Naive thymus-derived CD8-positive, alpha-beta T cell (primary cell): ENCODE data around the gene RAB11FIP3. TPM values are rescaled to one million over a fixed set of nuclear protein-coding genes. Genes with fewer than 3 reads are reported as not detected.
A peak's percentile ranks its signal among the peaks of the same experiment; 100 is the strongest.

ENCODE experiments used
- ATAC-seq, 2 donors: fragments of 150-1000 bp; cut with Tn5 transposase in 1 of 2; sonication (Bioruptor Pico), chemical (Tn5 transposase) in 1 of 2; 1 replicate in 1 of 2; 2 replicates in 1 of 2; pipeline ENCODE4 v1.10.0; 2021; ENCODE audit warnings: mild to moderate bottlenecking in 2 of 2, moderate library complexity in 2 of 2
- POLR2A ChIA-PET: fragments of 350-600 bp; sonication (Branson Sonifier 250); formaldehyde crosslinking; loops from one replicate; lab custom pipeline; 2021; ENCODE audit warnings: antibody characterized with exemption; lab: Charles Lee
- DNase-seq, 10 donors: peaks; one replicate each; pipeline versions ENCODE4 v3.0.0 to v3.0.0-alpha.2; 2020 to 2022
- H3K27ac Mint-ChIP-seq, 10 donors: one replicate each; pipeline ENCODE4 v1.8.0; 2020 to 2022; ENCODE audit warnings: mild to moderate bottlenecking in 10 of 10, mixed read lengths in 10 of 10, moderate library complexity in 4 of 10, inconsistent platforms in 1 of 10
- H3K27me3 Mint-ChIP-seq, 5 donors: one replicate each; pipeline ENCODE4 v1.8.0; 2021 to 2022; ENCODE audit warnings: mixed read lengths in 5 of 5
- H3K36me3 Mint-ChIP-seq, 3 donors: one replicate each; pipeline ENCODE4 v1.8.0; 2020 to 2022; ENCODE audit warnings: mixed read lengths in 3 of 3, mild to moderate bottlenecking in 2 of 3, inconsistent platforms in 1 of 3
- H3K4me1 Mint-ChIP-seq, 4 donors: one replicate each; pipeline ENCODE4 v1.8.0; 2021 to 2022; ENCODE audit warnings: mixed read lengths in 4 of 4
- H3K4me3 Mint-ChIP-seq, 10 donors: one replicate each; pipeline ENCODE4 v1.8.0; 2020 to 2022; ENCODE audit warnings: mild to moderate bottlenecking in 10 of 10, mixed read lengths in 10 of 10, moderate library complexity in 6 of 10, inconsistent platforms in 1 of 10
- H3K9me3 Mint-ChIP-seq, 9 donors: one replicate each; pipeline ENCODE4 v1.8.0; 2020 to 2022; ENCODE audit warnings: mixed read lengths in 9 of 9, mild to moderate bottlenecking in 3 of 9, inconsistent platforms in 1 of 9, moderate library complexity in 1 of 9
- polyA plus RNA-seq, 3 donors: library from polyadenylated mRNA; unstranded; fragments of 300-500 nt; fragmentation: Illumina TruSeq; gene quantifications; one replicate each; pipeline ENCODE4 v1.2.3, GENCODE V29; 2021
- total RNA-seq, 8 experiments: library from RNA in 2 of 8; stranded (reverse) in 2 of 8; gene quantifications; one replicate each; pipeline ENCODE4 v1.2.3 and lab custom pipeline; 2021 to 2026

The RAB11FIP3 gene
- total and polyA plus RNA-seq, 5 experiments from 2014 or later = 1.3 to 49.7 (median 5.0) TPM

DNA sequence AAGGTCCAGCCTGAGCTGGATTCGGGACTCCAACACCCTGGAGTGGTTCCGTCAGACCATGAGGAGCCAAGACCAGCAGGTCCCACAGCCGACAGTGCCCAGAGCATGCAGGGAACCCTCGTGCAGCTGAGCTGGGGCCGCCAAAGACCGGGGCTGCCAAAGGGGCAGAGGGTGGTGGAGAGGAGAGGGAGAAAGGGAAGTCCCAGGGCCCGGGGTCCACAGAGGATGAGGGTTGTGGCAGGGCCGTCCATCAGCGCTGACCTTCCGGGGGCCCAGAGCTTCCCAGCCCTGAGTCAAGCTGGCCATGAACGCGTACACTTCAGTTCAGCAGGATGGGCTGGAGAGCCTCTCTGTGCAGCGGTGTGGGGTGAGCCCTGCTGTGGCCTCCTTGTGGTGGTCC lies 95.4 kb downstream of the RAB11FIP3 start:
- H3K4me3 Mint-ChIP-seq = no peak overlapping the region
- H3K4me1 Mint-ChIP-seq = peaks cover 3 to 10% (median 8%) of the 10 kb centered on the region in 4 donors
- DNase-seq (no peak), ATAC-seq (no peak)
- H3K9me3 Mint-ChIP-seq = no peaks in the 10 kb centered on the region
- H3K27me3 Mint-ChIP-seq = no peaks in the 10 kb centered on the region
- POLR2A ChIA-PET = no interaction called here
- H3K27ac Mint-ChIP-seq = no peak overlapping the region
- peaks cover 0 to 2% (median 0%) of the 10 kb centered on the region in 3 donors for H3K36me3 Mint-ChIP-seq

- no peak overlapping the region for H3K4me3 Mint-ChIP-seq
- no peaks in the 10 kb centered on the region for H3K27me3 Mint-ChIP-seq
- ATAC-seq (no peak), DNase-seq (no peak)
- peaks cover 4 to 18% (median 14%) of the 10 kb centered on the region in 4 donors for H3K4me1 Mint-ChIP-seq
- H3K27ac Mint-ChIP-seq = no peak overlapping the region
- POLR2A ChIA-PET = no interaction called here
- no peaks in the 10 kb centered on the region for H3K9me3 Mint-ChIP-seq
- H3K36me3 Mint-ChIP-seq = no peaks in the 10 kb centered on the region
Observed at GRCh38 chr16:521381-522210, 96.1 kb downstream of the RAB11FIP3 start.

- peak overlapping the region in 2 of 10 donors; percentile 7 to 61 for H3K27ac Mint-ChIP-seq
- no peaks in the 10 kb centered on the region for H3K27me3 Mint-ChIP-seq
- POLR2A ChIA-PET = no interaction called here
- peak overlapping the region in 2 of 10 donors; percentile 10 to 50 for H3K4me3 Mint-ChIP-seq
- no peaks in the 10 kb centered on the region for H3K9me3 Mint-ChIP-seq
- ATAC-seq = no peak
- H3K4me1 Mint-ChIP-seq = peaks cover 5 to 19% (median 17%) of the 10 kb centered on the region in 4 donors
- no peak for DNase-seq
- no peaks in the 10 kb centered on the region for H3K36me3 Mint-ChIP-seq
Observed at GRCh38 chr16:522320-523096, 97.1 kb downstream of the RAB11FIP3 start.

DNA sequence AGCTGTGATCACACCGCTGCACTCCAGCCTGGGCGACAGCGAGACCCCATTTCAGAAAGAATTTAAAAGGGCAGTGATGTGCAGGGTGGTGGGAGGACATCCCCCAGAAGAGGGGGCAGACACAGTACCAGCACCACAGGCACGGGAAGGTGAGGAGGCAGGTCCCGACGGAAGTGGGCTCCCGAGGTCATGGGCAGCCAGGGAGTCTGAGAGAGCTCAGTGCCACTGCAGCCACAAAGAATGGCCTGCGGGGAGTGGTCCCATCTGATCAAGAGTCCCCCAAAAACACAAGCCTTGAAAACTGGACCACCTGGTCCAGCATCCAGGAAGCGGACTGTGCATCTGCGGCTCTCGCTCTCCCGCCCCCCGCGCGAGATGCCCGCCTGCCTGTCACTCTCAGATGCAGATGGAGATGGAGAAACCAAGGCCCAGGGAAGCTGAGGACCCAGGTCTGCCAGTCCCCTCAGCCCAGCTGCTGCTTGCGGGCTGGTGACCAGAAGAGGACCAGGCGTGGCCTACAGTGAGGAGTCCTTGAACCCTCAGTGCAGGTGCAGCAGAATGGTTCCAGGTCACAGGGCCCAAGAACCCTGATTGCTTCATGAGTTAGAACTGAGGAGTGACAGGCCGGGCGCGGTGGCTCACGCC lies 97.8 kb downstream of the RAB11FIP3 start:
- Mint-ChIP-seq H3K27ac (peak overlapping the region in 3 of 10 donors; percentile 7 to 61 (median 52)), H3K27me3 (no peaks in the 10 kb centered on the region), H3K9me3 (no peaks in the 10 kb centered on the region), H3K36me3 (no peaks in the 10 kb centered on the region), H3K4me3 (peak overlapping the region in 2 of 10 donors; percentile 24 to 50), H3K4me1 (peaks cover 5 to 19% (median 17%) of the 10 kb centered on the region in 4 donors)
- no peak for ATAC-seq
- no peak for DNase-seq
- POLR2A ChIA-PET = no interaction called here

DNA sequence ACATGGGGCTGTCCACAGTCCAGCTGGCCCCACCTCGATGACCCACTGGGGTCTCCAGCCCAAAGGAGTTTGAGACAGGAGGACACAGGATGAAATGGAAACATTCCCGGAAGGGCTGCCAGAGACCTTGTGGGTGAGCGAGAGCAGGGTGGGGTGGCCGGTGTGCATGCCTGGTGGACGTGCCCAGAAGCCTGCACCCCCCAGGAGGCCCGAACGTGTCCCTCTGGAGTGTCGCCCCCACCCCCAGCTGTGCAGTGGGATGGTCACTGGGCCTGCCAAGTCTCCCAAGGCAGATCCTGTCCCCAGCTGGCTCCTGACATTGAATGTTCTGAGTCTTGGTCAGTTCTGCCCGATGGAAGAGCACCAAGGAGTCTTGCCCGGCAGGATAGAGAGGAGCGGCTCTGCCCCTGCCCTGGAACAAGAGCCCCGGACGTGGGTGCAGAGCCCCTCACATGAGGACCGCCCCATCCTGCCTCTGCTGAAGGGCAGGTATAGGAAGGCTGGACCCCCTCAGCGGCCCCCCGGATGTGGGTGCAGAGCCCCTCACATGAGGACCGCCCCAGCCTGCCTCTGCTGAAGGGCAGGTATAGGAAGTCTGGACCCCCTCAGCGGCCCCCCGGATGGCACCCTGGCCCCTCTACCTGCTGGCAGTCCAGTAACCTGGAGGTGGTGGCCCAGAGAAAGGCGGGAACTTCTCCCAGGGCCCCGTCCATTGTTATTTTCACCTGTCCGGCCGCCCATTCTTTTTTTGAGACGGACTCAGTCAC lies 99.0 kb downstream of the RAB11FIP3 start:
- ATAC-seq (no peak), DNase-seq (no peak)
- Mint-ChIP-seq H3K4me3 (peak overlapping the region in 1 of 10 donors; percentile 51), H3K9me3 (no peaks in the 10 kb centered on the region), H3K27ac (peak overlapping the region in 3 of 10 donors; percentile 21 to 93 (median 24)), H3K36me3 (no peaks in the 10 kb centered on the region), H3K27me3 (no peaks in the 10 kb centered on the region), H3K4me1 (peaks cover 10 to 30% (median 26%) of the 10 kb centered on the region in 4 donors)
- POLR2A ChIA-PET = no interaction called here

DNA sequence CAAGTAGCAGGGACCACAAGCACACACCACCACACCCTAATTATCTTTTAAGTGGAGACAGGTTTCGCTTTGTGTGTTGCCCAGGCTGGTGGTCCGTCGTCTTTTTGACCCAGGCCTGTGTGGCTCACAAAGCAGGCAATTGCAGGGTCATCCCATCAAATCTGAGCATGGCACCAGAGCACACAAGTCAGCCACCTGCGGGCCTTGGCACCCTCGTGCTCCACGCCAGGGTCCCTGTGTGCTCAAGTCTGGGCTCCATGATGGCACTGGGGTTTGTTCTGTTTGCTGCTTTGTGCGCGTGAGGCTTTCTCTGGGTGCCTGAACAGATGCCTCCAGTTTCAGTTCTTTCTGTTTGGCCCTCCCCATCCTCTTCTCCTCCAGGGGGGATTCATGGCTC lies 99.7 kb downstream of the RAB11FIP3 start:
- H3K4me3 Mint-ChIP-seq = peak overlapping the region in 8 of 10 donors; percentile 15 to 85 (median 81)
- no peaks in the 10 kb centered on the region for H3K9me3 Mint-ChIP-seq
- DNase-seq = no peak
- no peaks in the 10 kb centered on the region for H3K36me3 Mint-ChIP-seq
- H3K4me1 Mint-ChIP-seq = peaks cover 10 to 36% (median 29%) of the 10 kb centered on the region in 4 donors
- peak overlapping the region in 8 of 10 donors; percentile 69 to 93 (median 74) for H3K27ac Mint-ChIP-seq
- H3K27me3 Mint-ChIP-seq = no peaks in the 10 kb centered on the region
- no peak for ATAC-seq
- POLR2A ChIA-PET = no interaction called here

- Mint-ChIP-seq H3K4me1 (peaks cover 12 to 38% (median 31%) of the 10 kb centered on the region in 4 donors), H3K27ac (peak overlapping the region in 9 of 10 donors; percentile 52 to 93 (median 74)), H3K36me3 (no peaks in the 10 kb centered on the region), H3K9me3 (no peaks in the 10 kb centered on the region), H3K27me3 (no peaks in the 10 kb centered on the region), H3K4me3 (peak overlapping the region; percentile 57 to 85 (median 81))
- no peak for ATAC-seq
- peak in 1 of 10 donors; percentile 21 for DNase-seq
- POLR2A ChIA-PET = no interaction called here
Observed at GRCh38 chr16:525520-526180, 100.2 kb downstream of the RAB11FIP3 start.

DNA sequence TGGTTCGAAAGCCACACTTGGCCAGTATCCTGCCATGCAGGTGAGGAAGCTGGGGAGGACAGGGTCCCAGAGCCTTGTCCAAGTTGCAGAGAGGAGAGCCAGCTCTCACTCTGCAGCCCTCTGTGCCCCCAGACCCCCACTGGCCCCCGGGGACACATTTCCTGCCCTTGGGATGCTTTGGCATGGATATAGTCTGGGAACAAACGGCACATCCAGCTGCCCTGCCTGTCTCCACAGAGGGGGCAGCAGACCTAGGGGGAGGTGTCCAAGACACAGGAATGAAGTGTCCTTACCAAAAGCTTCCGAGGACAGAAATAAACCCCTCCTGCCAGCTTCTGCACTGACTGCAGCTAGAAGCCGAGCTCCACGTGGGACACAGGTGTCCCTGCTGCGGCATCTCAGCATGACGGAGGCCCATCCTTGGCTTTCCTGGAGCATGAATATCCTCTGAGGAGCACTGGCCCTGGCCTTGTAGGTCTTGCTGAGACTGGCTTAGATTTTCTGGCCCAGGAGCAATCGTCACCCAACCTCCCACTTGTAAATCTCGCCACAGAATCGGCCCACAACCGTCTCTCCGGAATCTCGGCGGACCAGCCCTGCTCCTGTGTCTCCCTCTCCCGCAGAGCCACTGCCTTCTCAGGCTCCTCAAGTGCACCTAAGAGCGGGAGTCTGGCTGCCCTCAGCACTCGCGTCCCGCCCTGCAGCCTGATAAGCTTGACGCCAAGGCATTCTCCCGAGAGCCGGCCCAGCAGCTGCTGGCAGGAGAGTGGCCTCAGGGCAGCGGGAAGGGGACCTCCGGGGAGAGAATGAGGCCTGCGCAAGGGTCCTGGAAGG lies 100.9 kb downstream of the RAB11FIP3 start:
- H3K9me3 Mint-ChIP-seq = no peaks in the 10 kb centered on the region
- H3K4me3 Mint-ChIP-seq = peak overlapping the region; percentile 73 to 87 (median 82)
- H3K27me3 Mint-ChIP-seq = no peaks in the 10 kb centered on the region
- ATAC-seq (peak in 1 of 2 donors; percentile 0), DNase-seq (peak in 1 of 10 donors; percentile 24)
- H3K36me3 Mint-ChIP-seq = no peaks in the 10 kb centered on the region
- POLR2A ChIA-PET = interaction anchor here (0.6 to 1.7 kb wide), 6 partner anchors 41 to 894 kb away, joined by 3 to 8 read pairs (median 4); partner anchors contain the start of genes DECR2, METTL26, NHLRC4 and PGAP6
- peaks cover 12 to 38% (median 32%) of the 10 kb centered on the region in 4 donors for H3K4me1 Mint-ChIP-seq
- H3K27ac Mint-ChIP-seq = peak overlapping the region in 9 of 10 donors; percentile 77 to 94 (median 91)

GRCh38 chr16:527015-527903 lies 101.8 kb downstream of the RAB11FIP3 start, which contains the start of gene CAPN15:
Gene CAPN15, plus strand, starts transcription at chr16:527712. Its CDS starts 19,127 bp downstream, at chr16:546839.
- H3K4me1 Mint-ChIP-seq = peaks cover 12 to 39% (median 32%) of the 10 kb centered on the region in 4 donors
- POLR2A ChIA-PET = interaction anchor here (0.5 to 1.7 kb wide), 7 partner anchors 40 to 894 kb away, joined by 3 to 8 read pairs (median 4); partner anchors contain the start of genes DECR2, METTL26, NHLRC4 and PGAP6

More at GRCh38 chr16:527015-527903, 101.8 kb downstream of the RAB11FIP3 start, which contains the start of gene CAPN15:
- H3K36me3 Mint-ChIP-seq = no peaks in the 10 kb centered on the region
- H3K27ac Mint-ChIP-seq = peak within 1 kb of the TSS; percentile 78 to 94 (median 90)
- ATAC-seq (peak; percentile 82 to 88), DNase-seq (peak; percentile 74 to 97 (median 86))
- no peaks in the 10 kb centered on the region for H3K9me3 Mint-ChIP-seq
- H3K27me3 Mint-ChIP-seq = no peaks in the 10 kb centered on the region
- peak within 1 kb of the TSS; percentile 81 to 93 (median 88) for H3K4me3 Mint-ChIP-seq
